ENCODE measurements around the gene COL8A2.

Gene COL8A2

DNA sequence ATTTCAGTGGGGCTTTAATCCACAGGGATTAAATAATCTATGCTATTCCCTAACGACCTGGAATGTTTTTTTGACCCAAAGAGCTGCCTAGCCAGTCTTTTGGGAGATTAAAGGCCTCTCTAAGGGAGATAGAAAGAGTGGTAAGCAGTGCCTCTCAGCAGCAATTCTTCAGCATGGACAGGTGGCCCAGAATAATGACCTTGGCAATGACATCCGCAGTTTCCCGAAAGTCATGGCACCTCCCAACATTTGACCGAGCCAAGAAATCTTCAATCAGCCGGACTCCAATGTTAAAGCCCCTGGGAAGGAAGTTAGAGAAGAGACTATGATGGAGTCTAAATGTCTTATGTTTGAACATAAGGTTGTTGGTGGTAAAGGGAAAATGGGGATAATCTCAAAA is 14.5 kb upstream of the COL8A2 start:
- DNase-seq (ENCODE audit: low read depth, low spot score): no peak
- H3K27ac ChIP-seq: no peak overlapping the region

- no peak for DNase-seq (ENCODE audit: low read depth, low spot score)
- H3K27ac ChIP-seq: peak overlapping the region; percentile 98
Measured at GRCh38 chr1:36137776-36138175, 12.8 kb upstream of the COL8A2 start.

- DNase-seq (ENCODE audit: low read depth, low spot score): no peak
- H3K27ac ChIP-seq: peak overlapping the region; percentile 98
Measured at GRCh38 chr1:36137226-36137625, 12.2 kb upstream of the COL8A2 start.

- peak overlapping the region; percentile 98 for H3K27ac ChIP-seq
- DNase-seq (ENCODE audit: low read depth, low spot score): peak; percentile 33
Measured at GRCh38 chr1:36136535-36136934, 11.5 kb upstream of the COL8A2 start.

GRCh38 chr1:36135796-36136195 is 10.8 kb upstream of the COL8A2 start:
- peak overlapping the region; percentile 98 for H3K27ac ChIP-seq

GRCh38 chr1:36135330-36135667 is 10.3 kb upstream of the COL8A2 start:
- DNase-seq (ENCODE audit: low read depth, low spot score): no peak
- H3K27ac ChIP-seq: peak overlapping the region; percentile 98

More at GRCh38 chr1:36135796-36136195, 10.8 kb upstream of the COL8A2 start:
- DNase-seq (ENCODE audit: low read depth, low spot score): no peak

- peak overlapping the region; percentile 98 for H3K27ac ChIP-seq
- peak; percentile 76 for DNase-seq (ENCODE audit: low read depth, low spot score)
Measured at GRCh38 chr1:36134505-36135329, 9.7 kb upstream of the COL8A2 start.

GRCh38 chr1:36134031-36134430 is 9.0 kb upstream of the COL8A2 start:
- peak overlapping the region; percentile 98 for H3K27ac ChIP-seq
- no peak for DNase-seq (ENCODE audit: low read depth, low spot score)

- H3K27ac ChIP-seq: peak overlapping the region; percentile 98
- peak; percentile 78 for DNase-seq (ENCODE audit: low read depth, low spot score)
Measured at GRCh38 chr1:36133484-36133883, 8.5 kb upstream of the COL8A2 start.

DNA sequence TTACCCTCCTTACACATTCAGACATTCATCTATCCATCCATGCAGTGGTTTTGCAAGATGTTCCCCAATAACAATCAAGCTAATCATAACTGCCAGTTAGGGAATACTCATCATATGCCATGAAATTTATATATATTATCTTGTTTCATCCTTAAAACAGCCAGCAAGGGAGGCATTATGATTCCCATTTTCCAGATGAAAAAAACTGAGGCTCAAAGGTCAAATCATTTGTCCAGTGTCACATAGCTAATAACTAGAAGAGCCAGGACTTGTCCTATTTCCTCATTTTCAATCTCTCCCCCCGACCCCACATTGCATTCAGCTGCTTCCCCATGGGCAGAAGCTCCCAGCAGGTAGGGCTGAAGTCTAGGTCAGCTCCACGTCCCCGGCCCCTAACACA is 7.0 kb upstream of the COL8A2 start:
- DNase-seq (ENCODE audit: low read depth, low spot score): no peak
- H3K27ac ChIP-seq: no peak overlapping the region

DNA sequence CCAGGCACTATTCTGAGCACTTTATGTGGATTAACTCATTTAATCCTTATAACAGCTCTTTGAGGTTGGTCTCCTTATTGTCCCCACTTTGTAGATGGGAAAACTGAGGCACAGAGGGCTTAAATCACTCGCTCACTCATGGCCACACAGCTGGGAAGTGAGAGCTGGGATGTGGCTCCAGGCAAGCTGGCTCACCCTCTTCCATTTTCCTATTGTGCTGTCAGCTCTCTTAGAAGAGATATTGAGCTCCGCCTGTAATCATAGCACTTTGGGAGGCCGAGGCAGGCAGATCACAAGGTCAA is 3.8 kb upstream of the COL8A2 start:
- DNase-seq (ENCODE audit: low read depth, low spot score): no peak
- no peak overlapping the region for H3K27ac ChIP-seq

DNA sequence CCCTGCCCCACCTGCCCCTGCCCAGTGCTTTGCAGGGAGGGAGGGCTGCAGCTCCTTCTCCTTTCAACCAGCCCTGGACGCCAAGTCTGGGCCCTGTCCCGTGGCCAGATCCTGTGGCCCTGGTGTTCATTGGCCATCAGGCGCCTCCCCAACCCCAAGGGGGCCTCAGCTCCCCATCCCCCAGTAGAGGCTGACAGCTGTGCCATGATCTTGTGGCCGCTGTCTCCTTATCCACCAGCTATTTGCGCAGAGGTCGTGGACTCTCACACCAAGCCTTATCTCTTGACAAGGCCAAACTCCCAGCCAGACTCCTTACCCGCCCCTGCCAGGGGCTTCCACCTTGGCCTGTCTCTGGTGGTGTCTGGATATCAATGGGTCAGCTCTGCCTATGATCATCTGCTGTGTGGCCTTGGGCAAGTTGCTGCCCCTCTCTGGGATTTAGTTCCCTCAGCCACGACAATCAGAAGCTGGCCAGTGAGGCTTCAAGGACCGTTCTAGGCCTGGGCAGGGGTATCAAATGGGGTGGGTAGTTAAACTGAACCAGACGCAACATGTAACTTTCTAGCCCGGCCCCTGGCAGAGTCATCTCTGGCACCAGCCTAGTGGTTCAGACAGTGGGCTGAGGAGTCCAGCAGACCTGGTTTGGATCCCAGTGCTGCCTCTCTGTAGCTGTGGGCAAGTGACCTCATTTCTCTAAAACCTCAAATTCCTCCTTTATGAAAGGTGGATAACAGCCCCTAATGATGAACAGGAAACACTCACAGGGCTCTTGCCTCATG is 3.3 kb upstream of the COL8A2 start:
- H3K27ac ChIP-seq: no peak overlapping the region
- no peak for DNase-seq (ENCODE audit: low read depth, low spot score)

DNA sequence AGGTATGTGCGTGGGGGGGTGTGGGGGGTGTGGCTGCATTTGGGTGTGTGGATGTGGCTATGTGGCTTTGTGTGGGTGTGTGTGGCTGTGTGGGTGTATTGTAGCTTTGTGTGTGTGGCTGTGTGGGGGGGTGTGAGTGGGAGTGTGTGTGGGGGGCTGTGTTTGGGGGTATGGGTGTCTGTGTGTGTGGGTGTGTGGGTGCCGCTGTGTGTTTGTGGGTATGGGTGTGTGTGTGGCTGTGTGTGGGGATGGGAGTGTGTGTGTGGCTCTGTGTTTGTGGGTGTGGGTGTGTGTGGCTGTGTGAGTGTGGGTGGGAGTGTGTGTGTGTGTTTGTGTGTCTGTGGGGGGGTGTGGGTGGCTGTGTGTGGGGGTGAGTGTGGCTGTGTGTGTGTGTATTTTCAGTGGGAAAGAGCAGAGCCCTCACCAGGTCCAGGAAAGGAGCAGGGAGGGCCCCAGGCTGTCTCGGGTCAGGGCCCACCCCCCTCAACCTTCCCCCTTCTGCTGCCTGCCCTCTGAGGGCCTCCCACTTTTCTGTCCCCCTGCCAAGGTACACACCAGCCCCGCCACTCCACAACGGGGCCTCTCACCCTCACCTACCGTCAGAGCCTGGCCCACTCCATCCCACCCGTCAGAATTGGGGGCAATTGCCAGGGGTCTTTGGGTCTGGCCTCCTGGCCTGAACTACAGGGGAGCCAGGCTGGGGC is 1.9 kb upstream of the COL8A2 start:
- no peak overlapping the region for H3K27ac ChIP-seq
- no peak for DNase-seq (ENCODE audit: low read depth, low spot score)

- DNase-seq (ENCODE audit: low read depth, low spot score): no peak
- no peak overlapping the region for H3K27ac ChIP-seq
Measured at GRCh38 chr1:36126005-36126716, 1.1 kb upstream of the COL8A2 start.

GRCh38 chr1:36124404-36125128 is 456 bp downstream of the COL8A2 start:
- no peak overlapping the region for H3K27ac ChIP-seq
- no peak for DNase-seq (ENCODE audit: low read depth, low spot score)

GRCh38 chr1:36123356-36123755 is 1.7 kb downstream of the COL8A2 start:
- H3K27ac ChIP-seq: no peak overlapping the region
- no peak for DNase-seq (ENCODE audit: low read depth, low spot score)

DNA sequence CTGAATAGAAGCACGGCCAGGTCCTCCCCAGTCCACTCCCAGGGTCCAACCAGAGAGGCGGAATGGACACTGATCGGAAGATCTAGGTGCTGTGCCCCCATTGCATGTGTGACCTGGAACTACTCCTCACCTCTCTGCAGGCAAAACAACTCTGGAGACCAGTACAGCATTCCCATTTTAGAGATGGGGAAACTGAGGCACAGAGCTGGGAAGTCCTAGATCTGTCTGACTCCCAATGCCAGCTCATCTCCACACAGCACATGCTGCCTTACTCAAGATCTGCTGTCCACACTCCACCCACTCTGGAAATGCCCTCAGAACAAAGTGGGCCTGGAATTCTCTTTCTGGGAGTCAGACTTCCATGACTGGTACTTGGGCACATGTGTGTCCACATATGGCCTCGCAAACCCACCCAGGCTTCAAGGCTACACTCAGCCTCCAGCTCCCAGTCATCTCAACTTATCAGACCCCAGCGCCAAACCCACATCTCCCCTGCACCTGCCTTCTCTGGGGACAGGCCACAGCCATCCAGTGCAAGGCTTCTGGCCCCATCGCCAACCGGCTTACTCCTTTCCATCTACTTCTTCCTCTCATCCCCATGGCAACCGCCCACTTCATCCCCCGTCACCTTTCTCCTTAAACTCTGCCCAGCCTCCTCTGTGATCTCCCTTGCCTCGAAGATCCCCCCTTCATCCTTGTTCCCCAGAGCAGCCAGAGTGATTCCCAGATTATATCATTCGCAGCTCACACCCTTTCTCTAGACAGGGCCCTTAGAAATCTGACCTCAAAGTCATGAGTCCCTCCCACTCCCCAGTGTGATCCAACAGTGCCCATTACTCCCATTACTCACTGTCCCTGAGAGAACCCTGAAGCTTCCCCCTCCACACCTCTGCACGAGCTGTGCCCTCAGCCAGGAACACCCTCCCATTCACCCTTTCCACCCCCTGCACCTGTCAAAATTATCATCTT is 2.7 kb downstream of the COL8A2 start:
- DNase-seq (ENCODE audit: low read depth, low spot score): no peak
- no peak overlapping the region for H3K27ac ChIP-seq

GRCh38 chr1:36119456-36119855 is 5.6 kb downstream of the COL8A2 start:
- H3K27ac ChIP-seq: no peak overlapping the region
- no peak for DNase-seq (ENCODE audit: low read depth, low spot score)
